ENCODE results near the gene TMEM37.

GRCh38 chr2:119475857-119476244 is 44.2 kb downstream of the TMEM37 start:
- TF ChIP-seq TCF12 (IDR thresholded peaks at IDR 0.05), result no peak
- no peak for TF ChIP-seq CTCF (IDR thresholded peaks at IDR 0.05)
- TF ChIP-seq CHD2 (IDR thresholded peaks at IDR 0.05; ENCODE audit: low read length, partially characterized antibody), result no peak
- TF ChIP-seq MAX (IDR thresholded peaks at IDR 0.05; ENCODE audit: low read depth), result no peak

Data from SK-N-SH (cell line).